Neural crest cell (in vitro differentiated cells): ENCODE results near the gene NUDT8. TPM values are rescaled to one million over a fixed set of nuclear protein-coding genes. Genes with fewer than 3 reads are reported as not detected.
A peak's percentile ranks its signal among the peaks of the same experiment; 100 is the strongest.

ENCODE experiments used
- DNase-seq: peaks from one replicate; pipeline ENCODE4 v3.0.0; 2021; ENCODE audit warnings: low read depth, mixed read lengths, low spot score
- H3K27ac Mint-ChIP-seq: one replicate; pipeline ENCODE4 v1.8.0; 2021; ENCODE audit warnings: mild to moderate bottlenecking, mixed read lengths; ENCODE audit not compliant: unreplicated experiment
- H3K27me3 Mint-ChIP-seq: 2 replicates; pipeline ENCODE4 v1.8.0; 2021; ENCODE audit warnings: low read depth, mild to moderate bottlenecking, mixed read lengths
- H3K36me3 Mint-ChIP-seq: 2 replicates; pipeline ENCODE4 v1.8.0; 2021; ENCODE audit warnings: low read depth, mild to moderate bottlenecking, mixed read lengths
- H3K4me1 Mint-ChIP-seq: 2 replicates; pipeline ENCODE4 v1.8.0; 2021; ENCODE audit warnings: mixed read lengths
- H3K4me3 Mint-ChIP-seq: one replicate; pipeline ENCODE4 v1.8.0; 2021; ENCODE audit warnings: mild to moderate bottlenecking, mixed read lengths
- H3K9me3 Mint-ChIP-seq: 2 replicates; pipeline ENCODE4 v1.8.0; 2021; ENCODE audit warnings: mixed read lengths
- total RNA-seq: library from RNA; stranded (reverse); gene quantifications from 2 replicates; pipeline ENCODE4 v1.2.1, GENCODE V29; 2021
- TF ChIP-seq, protein P1 (sequence below): fragments of 200-600 bp; sonication (generic); conservative IDR thresholded peaks from 2 replicates; pipeline ENCODE4 v1.5.0; 2021; ENCODE audit warnings: antibody characterized with exemption, mild to moderate bottlenecking

NUDT8 gene
- total RNA-seq, 1 donor from 2014 or later, result 13.9 TPM

DNA sequence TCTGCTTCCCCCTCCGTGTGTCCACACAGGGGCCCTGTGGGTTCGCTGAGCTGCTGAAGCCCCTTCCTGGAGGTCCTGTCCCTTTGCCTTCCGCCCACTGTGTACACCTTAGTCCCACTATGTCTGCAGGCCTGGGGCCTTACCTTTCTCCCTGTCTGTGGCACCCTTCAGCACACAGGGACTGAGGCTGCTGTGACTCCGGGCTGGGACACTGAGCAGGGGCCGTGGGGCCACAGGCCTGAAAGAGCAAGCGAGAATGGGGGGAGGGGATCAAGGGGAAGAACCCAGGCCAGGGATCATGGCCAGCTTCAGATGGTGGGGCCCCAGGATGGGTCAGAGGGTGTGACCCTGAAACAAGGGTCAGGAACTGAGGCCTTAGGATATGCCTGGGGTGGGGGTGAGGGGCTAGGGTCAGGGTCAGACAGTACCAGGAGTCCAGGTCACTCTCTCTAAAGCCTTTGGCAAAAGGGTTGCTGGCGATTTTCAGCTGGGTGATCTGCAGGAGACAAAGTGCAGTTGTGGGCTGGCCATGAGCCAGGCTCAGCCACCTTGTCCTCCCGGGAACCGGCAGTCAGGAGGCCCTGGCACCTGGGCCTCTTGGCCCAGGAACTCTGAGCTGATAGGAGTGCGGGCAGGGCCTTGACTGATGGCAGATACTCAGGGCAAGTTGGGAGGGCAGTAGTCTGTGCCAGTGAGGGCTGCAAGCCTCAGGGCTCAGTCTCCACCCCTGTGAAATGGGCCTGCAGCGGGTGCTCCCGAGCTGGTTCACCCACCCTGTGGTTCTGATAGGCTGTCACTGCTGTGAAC, 2.6 kb upstream of the NUDT8 start:
- H3K27ac Mint-ChIP-seq, result peak overlapping the region; percentile 83

DNA sequence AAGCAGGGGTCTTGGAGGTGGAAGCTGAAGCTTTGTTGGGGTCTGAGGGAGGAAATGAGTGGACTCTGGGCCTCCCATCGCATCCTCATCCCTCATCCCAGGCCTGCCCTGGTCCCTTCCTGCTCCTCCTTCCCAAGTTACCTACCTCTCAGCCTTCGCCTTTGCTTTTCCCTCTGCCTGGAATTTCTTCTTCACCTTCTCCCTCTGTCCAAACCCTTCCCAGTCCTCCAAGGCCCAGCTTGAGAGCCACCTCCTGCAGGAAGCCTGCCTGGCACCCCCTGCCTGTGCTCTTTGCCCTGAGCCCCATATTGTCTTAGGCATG, 2.1 kb upstream of the NUDT8 start:
- no peak for DNase-seq
- H3K9me3 Mint-ChIP-seq, result no peaks in the 10 kb centered on the region
- peaks cover under 1% of the 10 kb centered on the region for H3K36me3 Mint-ChIP-seq
- TF ChIP-seq, protein P1, sequence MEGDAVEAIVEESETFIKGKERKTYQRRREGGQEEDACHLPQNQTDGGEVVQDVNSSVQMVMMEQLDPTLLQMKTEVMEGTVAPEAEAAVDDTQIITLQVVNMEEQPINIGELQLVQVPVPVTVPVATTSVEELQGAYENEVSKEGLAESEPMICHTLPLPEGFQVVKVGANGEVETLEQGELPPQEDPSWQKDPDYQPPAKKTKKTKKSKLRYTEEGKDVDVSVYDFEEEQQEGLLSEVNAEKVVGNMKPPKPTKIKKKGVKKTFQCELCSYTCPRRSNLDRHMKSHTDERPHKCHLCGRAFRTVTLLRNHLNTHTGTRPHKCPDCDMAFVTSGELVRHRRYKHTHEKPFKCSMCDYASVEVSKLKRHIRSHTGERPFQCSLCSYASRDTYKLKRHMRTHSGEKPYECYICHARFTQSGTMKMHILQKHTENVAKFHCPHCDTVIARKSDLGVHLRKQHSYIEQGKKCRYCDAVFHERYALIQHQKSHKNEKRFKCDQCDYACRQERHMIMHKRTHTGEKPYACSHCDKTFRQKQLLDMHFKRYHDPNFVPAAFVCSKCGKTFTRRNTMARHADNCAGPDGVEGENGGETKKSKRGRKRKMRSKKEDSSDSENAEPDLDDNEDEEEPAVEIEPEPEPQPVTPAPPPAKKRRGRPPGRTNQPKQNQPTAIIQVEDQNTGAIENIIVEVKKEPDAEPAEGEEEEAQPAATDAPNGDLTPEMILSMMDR, result no peak
- peaks cover 17% of the 10 kb centered on the region for H3K4me1 Mint-ChIP-seq
- H3K4me3 Mint-ChIP-seq, result peak overlapping the region; percentile 85
- no peaks in the 10 kb centered on the region for H3K27me3 Mint-ChIP-seq
- no peak overlapping the region for H3K27ac Mint-ChIP-seq

More for the DNA sequence above, 2.6 kb upstream of the NUDT8 start:
- peak overlapping the region; percentile 85 for H3K4me3 Mint-ChIP-seq
- DNase-seq, result no peak
- H3K36me3 Mint-ChIP-seq, result no peaks in the 10 kb centered on the region
- H3K9me3 Mint-ChIP-seq, result no peaks in the 10 kb centered on the region
- TF ChIP-seq, protein P1, result no peak
- peaks cover 16% of the 10 kb centered on the region for H3K4me1 Mint-ChIP-seq
- no peaks in the 10 kb centered on the region for H3K27me3 Mint-ChIP-seq

DNA sequence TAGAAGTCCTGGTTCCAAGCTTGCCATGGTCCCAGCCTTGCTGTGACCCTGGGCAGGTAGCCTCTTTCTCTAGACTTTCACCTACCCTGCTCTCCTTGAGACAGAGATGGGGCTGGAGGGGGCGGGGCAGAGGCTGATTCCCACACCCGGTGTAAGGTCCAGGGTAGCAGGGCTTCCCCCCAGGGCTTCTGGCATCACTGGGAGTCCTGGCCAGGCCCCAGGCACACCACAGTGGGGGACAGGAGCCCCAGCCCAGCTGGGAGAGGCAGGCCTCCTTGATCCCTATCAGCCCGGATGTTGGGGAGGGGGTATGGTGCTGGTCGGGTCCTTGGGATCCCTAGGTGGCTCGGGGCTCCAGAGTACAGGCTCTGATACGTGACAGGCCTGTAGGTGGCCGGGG, 1.7 kb upstream of the NUDT8 start:
- Mint-ChIP-seq H3K27me3 (no peaks in the 10 kb centered on the region), H3K9me3 (no peaks in the 10 kb centered on the region), H3K4me1 (peaks cover 20% of the 10 kb centered on the region), H3K27ac (no peak overlapping the region), H3K36me3 (peaks cover 3% of the 10 kb centered on the region), H3K4me3 (peak overlapping the region; percentile 84)
- DNase-seq, result no peak
- TF ChIP-seq, protein P1, result no peak

DNA sequence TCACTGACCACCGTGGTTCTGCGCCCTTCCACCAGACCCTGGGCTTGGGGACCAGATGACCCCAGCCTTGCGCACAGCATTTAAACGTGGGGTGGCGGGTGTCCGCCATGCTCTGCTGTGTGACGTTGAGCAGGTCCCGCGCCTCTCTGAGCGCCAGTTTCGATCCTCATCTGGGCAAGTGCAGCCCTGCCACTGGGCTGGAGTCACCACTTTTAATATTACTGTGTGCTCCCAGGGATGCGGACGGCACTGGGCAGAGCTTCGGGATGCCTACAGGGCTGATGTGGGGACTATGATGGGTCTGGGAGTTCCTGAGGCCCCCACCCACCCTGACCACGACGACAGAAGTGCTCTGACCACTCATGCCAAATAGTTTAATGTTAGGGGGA, 1.2 kb upstream of the NUDT8 start:
- TF ChIP-seq, protein P1, result peak; percentile 4
- H3K4me3 Mint-ChIP-seq, result peak overlapping the region; percentile 84
- peak overlapping the region; percentile 60 for H3K27ac Mint-ChIP-seq
- H3K36me3 Mint-ChIP-seq, result peaks cover 3% of the 10 kb centered on the region
- DNase-seq, result no peak
- no peaks in the 10 kb centered on the region for H3K9me3 Mint-ChIP-seq
- no peaks in the 10 kb centered on the region for H3K27me3 Mint-ChIP-seq
- H3K4me1 Mint-ChIP-seq, result peaks cover 20% of the 10 kb centered on the region

DNA sequence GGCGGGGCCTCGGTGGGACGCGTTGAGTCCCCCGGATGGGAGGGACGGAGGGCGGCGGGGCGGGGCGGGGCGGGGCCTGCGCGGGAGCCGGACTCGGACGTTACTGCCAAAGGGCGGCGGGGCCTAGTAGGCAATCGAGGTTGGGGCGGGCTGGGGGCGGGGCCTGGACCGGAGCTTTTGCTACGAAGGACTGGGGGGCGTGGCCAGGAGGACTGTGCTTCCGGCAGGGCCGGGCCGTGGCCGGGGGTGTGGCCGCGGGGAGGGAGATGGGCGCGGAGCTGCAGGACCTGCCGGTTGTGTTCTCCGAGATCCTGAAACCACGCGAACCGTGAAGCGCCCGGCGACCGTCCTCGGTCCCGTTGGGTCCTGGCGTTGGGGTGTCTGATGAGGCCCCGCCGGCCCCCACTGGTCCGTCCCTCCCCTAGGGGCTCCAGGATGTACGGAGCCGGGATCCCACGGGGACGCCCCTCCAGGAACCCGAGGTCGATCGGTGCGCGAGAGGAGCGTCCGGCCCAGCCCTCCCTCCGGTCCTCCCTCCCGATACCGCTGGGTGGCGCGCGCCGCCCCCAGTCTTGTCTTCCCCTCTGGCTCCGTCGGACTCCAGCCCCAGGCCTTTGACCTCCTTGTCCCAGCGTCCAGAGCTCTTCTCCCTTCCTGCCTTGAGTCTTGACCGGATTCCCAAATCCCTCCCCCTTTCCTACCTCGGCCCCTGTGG, 648 bp upstream of the NUDT8 start:
- TF ChIP-seq, protein P1, result peak; percentile 83
- peaks cover 3% of the 10 kb centered on the region for H3K36me3 Mint-ChIP-seq
- no peaks in the 10 kb centered on the region for H3K9me3 Mint-ChIP-seq
- peak; percentile 98 for DNase-seq
- H3K4me3 Mint-ChIP-seq, result peak overlapping the region; percentile 84
- peaks cover 20% of the 10 kb centered on the region for H3K4me1 Mint-ChIP-seq
- H3K27ac Mint-ChIP-seq, result peak overlapping the region; percentile 60
- H3K27me3 Mint-ChIP-seq, result no peaks in the 10 kb centered on the region
